Urinary bladder (tissue), 4 donors: Measurements from ENCODE around the gene BRINP3. TPM values are rescaled to one million over a fixed set of nuclear protein-coding genes. Genes with fewer than 3 reads are reported as not detected.

Experiments
- DNase-seq: peaks from one replicate; pipeline ENCODE4 v3.0.0-alpha.2; 2015; ENCODE audit errors: extremely low spot score
- H3K27ac ChIP-seq: one replicate; pipeline ENCODE4 v1.5.1; 2013; ENCODE audit warnings: low read depth, mild to moderate bottlenecking, moderate library complexity
- H3K36me3 ChIP-seq: one replicate; pipeline ENCODE4 v1.6.1; 2013; ENCODE audit warnings: mild to moderate bottlenecking, moderate library complexity; ENCODE audit not compliant: insufficient read depth
- H3K4me1 ChIP-seq: one replicate; pipeline ENCODE4 v1.6.1; 2013; ENCODE audit warnings: mild to moderate bottlenecking, moderate library complexity; ENCODE audit not compliant: insufficient read depth
- H3K4me3 ChIP-seq: one replicate; pipeline ENCODE4 v1.5.1; 2013; ENCODE audit warnings: low read depth, low read length
- WGBS: extraction: QIAGEN DNeasy Blood & Tissue Kit; methylation state at CpG from one replicate; pipeline ENCODE4 v1.1.7; 2013; 5-methylcytosine and 5-hydroxymethylcytosine counted together
- polyA plus RNA-seq: library from polyadenylated mRNA; stranded (reverse); fragments of 200-250 nt; gene quantifications from one replicate; pipeline ENCODE4 v1.2.3, GENCODE V29; 2013
- total RNA-seq: library from RNA; depleted of rRNA; stranded (reverse); fragments of >200 nt; gene quantifications from one replicate; pipeline ENCODE4 v1.2.3, GENCODE V29; 2014
- donor health status: healthy with polysubstance abuse.
- donor health status: healthy.

The BRINP3 gene
- total and polyA plus RNA-seq, 2 donors, result 1.2 to 10.8 TPM

DNA sequence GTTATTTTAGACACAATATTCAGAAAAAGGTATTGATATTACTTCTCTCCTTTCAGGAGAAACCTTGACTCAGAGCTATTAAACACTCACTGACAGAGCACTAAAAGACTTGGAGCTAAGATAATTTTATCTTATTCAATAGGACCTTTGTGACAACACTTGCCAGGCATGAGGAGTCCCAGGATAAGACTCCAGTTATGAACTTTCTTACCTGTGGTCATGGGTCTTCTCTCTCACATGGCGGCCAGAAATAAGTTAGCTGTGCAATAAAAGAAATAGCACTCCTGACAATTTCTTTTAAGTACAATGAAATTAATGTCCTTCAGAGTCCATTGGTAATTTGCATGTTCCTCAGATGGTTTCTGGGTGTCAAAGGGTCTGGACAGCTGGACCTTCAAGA lies 382.1 kb downstream of the BRINP3 start:
- Histone ChIP-seq H3K4me1 (no peaks in the 10 kb centered on the region), H3K4me3 (no peak overlapping the region), H3K36me3 (no peaks in the 10 kb centered on the region), H3K27ac (no peak overlapping the region)
- DNase-seq, result no peak
- WGBS, result 96% methylated on average over 1 of the region's 1 CpG

DNA sequence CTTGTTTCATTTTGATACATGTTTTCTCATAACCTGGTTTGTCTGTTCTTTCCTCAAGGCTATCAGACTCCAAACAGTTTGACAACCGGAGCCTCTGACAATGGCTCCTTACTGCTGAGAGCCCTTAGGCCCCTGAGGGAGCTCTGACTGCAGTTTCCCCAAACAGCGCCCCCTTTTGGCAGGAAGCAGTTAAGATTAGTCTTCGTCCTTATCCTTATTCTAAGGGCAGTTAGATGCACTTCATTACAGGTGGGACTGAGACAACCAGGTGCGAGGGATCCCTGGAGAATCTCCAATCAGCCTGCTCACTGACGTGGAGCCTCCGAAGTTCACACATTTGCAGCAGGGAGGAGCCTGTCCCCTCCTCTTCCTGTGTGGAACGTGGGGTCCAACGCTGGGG lies 393.1 kb downstream of the BRINP3 start:
- H3K36me3 ChIP-seq, result no peaks in the 10 kb centered on the region
- H3K27ac ChIP-seq, result no peak overlapping the region
- 66% methylated on average over 8 of the region's 8 CpGs for WGBS
- no peak for DNase-seq
- H3K4me3 ChIP-seq, result no peak overlapping the region
- no peaks in the 10 kb centered on the region for H3K4me1 ChIP-seq

DNA sequence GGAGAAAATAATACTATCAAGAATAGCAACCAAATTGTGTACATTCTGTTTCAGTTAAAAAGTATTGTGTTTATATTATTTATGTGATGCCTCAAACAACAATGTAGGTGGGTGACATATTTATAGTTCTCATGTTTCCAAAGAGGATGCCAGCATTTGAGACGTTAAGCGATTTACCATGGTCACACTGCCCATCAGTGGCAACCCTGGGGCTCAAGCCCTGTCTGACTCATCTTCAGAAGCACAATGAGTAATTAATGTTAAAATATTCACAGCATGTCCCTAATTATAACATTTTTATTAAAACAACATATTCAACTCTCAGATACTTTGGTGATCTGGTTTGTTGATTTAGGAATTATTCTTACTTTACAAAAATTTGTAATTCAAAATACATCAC lies 409.4 kb downstream of the BRINP3 start:
- Histone ChIP-seq H3K36me3 (no peaks in the 10 kb centered on the region), H3K27ac (no peak overlapping the region), H3K4me1 (no peaks in the 10 kb centered on the region), H3K4me3 (no peak overlapping the region)
- WGBS, result 59% methylated on average over 2 of the region's 2 CpGs
- DNase-seq, result no peak

DNA sequence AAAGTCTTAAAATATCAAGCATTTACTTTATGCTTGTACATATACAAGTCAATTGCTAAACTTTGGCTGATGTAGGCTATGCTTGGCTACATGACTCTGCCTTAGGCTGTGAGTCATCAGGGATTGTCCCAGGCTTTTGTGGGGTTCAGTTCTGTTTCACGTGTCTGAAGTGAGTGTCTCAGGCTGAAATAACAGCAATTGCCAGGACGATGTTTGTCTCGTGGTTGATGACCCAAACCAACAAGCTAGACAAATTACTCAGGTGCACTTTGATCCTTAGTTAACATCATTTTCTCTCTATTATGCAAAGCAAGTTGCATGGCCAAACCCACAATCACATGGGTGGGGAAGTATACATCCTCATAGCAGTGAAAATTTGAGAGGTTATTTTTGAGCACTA lies 410.1 kb downstream of the BRINP3 start:
- no peak for DNase-seq

DNA sequence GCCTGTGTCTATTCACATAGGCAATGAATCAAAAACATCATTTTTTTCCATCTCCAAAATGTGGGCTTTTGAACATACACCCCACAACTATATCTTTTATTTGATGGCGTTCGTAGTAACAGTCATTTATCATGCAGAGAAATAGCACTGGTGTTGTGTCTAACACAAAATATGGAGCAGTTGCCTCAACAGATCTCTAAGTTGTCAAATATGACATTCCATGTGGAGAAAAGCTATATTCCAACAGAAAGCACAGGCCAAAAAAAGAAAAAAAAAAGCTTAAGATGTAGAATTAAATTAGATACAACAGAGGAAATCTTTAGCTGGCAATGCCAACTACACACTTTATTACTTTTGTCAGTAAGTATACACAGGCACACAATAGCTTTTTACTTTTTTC lies 411.7 kb downstream of the BRINP3 start:
- DNase-seq, result no peak
- Histone ChIP-seq H3K27ac (no peak overlapping the region), H3K4me1 (no peaks in the 10 kb centered on the region), H3K4me3 (no peak overlapping the region), H3K36me3 (no peaks in the 10 kb centered on the region)
- 88% methylated on average over 2 of the region's 2 CpGs for WGBS

More for the DNA sequence above, 410.1 kb downstream of the BRINP3 start:
- H3K4me3 ChIP-seq, result no peak overlapping the region
- 75% methylated on average over 3 of the region's 3 CpGs for WGBS
- no peaks in the 10 kb centered on the region for H3K4me1 ChIP-seq
- H3K36me3 ChIP-seq, result no peaks in the 10 kb centered on the region
- H3K27ac ChIP-seq, result no peak overlapping the region

DNA sequence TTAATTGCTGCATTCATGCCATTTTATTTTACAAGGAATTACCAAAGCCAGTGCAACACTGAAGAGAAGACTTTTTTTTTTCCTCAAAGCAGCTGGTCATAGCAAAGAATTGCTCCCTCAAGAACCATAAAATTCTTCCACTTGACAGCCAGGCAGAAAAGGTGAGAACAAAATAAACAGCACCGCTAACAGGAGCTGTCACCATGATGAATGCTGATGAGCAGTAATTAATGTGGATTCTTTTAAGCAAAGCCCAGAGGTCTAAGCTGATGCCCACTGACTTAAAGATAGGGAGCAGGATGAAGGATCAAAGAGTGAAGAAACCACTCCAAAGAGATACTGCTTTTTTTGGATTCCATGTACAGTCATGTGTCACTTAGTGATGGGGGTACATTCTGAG lies 428.4 kb downstream of the BRINP3 start:
- WGBS, result 53% methylated on average over 1 of the region's 1 CpG
- no peaks in the 10 kb centered on the region for H3K4me1 ChIP-seq

More for the DNA sequence above, 428.4 kb downstream of the BRINP3 start:
- H3K27ac ChIP-seq, result no peak overlapping the region
- no peak for DNase-seq
- no peaks in the 10 kb centered on the region for H3K36me3 ChIP-seq
- H3K4me3 ChIP-seq, result no peak overlapping the region
